HG03442 (cell line): ENCODE results near the gene GRK1.
"Not testable (repeated sequence)": the region's sequence is repeated elsewhere in the genome, so short reads cannot be mapped to it uniquely, and the experiment has no call there.

ENCODE experiments used
- ATAC-seq: cut with Tn5 transposase; IDR thresholded peaks from one replicate; pipeline ENCODE4 v1.9.1; 2021; ENCODE audit warnings: mild to moderate bottlenecking, moderate library complexity; ENCODE audit not compliant: unreplicated experiment

Gene GRK1

DNA sequence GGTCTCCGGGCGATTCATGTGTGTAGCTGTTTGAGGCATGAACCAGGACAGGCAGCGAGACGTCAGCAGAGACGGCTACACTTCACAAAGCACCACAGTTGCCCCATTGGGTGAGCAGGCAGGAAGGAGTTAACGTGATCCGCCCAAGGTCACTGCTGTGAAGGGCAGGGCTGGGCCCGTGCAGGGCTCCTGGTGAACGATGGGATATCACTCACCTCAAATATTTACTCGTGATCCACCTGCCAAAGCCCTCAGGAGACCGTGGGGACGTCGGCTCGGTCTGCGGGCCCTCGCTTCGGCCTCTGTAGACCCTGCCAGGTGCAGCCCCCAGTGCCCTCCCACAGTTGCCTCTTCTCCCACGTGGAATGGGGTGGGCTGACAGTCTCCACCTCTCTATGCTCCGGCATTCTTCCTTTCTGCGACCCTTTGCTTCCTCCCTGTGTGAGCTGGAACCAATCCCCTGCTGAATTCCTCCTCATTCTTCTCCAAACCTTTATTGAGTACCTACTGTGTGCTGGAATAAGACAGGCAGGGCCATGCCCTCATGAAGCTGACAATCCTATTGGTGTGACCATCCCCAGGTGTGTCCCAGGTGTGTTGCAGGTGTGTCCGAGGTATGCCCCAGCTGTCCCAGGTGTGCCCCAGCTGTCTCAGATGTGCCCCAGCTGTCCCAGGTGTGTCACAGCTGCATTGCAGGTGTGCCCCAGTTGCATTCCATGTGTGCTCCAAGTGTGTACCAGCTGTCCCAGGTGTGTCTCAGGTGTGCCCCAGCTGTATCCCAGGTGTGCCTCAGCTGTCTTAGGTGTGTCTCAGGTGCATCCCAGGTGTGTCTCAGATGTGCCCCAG lies 2.0 kb upstream of the GRK1 start:
- ATAC-seq: no peak

GRCh38 chr13:113665597-113666328 lies 1.3 kb upstream of the GRK1 start:
- no peak for ATAC-seq

- no peak for ATAC-seq
Measured at GRCh38 chr13:113666329-113666670, 719 bp upstream of the GRK1 start.

DNA sequence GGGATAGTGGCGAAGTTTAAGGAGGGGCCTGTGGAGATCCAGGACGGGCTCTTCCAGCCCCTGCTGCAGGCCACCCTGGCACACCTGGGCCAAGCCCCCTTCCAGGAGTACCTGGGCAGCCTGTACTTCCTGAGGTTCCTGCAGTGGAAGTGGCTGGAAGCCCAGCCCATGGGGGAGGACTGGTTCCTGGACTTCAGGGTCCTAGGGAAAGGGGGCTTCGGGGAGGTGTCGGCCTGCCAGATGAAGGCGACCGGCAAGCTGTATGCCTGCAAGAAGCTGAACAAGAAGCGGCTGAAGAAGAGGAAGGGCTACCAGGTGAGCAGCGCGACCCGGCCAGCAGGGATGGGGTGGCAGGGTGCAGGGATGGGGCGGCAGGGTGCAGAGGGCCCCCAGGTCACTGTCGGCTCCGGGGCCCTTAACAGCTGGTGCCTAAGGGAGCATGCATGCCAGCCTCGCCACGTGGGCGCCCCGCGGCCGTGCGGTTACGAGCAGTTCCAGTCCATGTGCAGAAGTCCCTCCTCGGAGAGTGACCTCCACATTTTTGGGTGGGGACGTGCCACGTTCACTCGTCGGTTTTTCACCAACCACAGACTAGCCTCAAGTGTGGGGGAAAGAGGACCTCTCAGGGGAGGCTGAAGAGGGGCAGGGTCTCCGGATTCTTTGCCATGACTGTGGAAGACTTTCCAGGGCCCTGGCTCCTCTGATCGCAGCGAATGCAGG lies 912 bp downstream of the GRK1 start:
- no peak for ATAC-seq

- no peak for ATAC-seq
Measured at GRCh38 chr13:113668491-113668971, 1.5 kb downstream of the GRK1 start.

DNA sequence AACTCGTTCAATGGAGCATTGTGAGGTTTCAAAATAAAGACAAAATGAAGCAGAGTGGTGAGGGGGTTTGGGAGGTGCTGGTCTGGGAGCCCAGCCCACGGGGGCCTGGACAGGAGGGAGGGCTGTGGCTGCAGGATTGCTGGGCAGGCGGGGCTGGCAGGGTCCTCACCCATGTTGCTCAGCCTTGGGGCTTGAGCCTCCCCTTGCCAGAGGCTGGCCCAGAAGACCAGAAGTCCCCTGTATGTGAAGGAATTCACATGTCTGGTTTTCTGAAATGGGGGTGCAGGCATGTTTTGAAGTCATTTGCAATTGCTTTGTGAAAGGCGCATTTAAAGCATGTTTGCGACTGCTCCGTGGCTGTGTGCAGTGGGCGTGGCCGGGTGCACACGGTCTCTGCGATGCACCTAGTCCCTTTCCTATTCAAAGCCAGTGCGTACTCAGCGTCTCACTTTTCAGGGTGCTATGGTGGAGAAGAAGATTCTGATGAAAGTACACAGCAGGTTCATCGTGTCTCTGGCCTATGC lies 2.3 kb downstream of the GRK1 start:
- ATAC-seq: no peak

DNA sequence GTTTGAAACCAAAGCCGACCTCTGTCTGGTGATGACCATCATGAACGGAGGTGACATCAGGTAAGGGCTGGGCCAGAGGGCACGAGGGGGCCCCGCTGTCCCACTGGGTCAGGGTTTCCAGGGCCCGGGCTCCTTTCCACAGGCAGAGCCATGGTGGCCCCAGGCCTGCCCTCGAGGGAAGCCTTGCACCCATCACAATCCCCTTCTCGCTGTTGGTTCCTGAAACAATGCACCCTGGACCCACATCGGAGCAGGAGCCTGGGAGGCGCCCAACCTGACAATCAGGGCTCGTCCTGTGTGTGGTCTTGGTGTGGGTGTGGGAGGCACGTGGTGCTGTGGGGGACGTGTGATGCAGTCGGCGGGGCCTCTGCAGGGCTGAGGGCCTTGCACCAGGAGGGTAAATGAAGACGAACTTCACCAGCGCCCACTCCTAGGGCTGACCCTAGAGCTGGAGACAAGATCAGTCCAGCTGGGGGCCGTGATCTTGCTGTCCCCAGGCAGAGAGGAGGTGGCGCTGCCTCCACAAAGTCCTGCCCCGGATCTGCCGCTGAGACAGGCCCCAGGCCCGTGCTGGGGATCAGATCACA lies 2.8 kb downstream of the GRK1 start:
- no peak for ATAC-seq

- no peak for ATAC-seq
Measured at GRCh38 chr13:113670541-113670940, 3.5 kb downstream of the GRK1 start.

GRCh38 chr13:113671066-113672001 lies 4.3 kb downstream of the GRK1 start:
- no peak for ATAC-seq

- no peak for ATAC-seq
Measured at GRCh38 chr13:113672002-113672651, 5.1 kb downstream of the GRK1 start.

DNA sequence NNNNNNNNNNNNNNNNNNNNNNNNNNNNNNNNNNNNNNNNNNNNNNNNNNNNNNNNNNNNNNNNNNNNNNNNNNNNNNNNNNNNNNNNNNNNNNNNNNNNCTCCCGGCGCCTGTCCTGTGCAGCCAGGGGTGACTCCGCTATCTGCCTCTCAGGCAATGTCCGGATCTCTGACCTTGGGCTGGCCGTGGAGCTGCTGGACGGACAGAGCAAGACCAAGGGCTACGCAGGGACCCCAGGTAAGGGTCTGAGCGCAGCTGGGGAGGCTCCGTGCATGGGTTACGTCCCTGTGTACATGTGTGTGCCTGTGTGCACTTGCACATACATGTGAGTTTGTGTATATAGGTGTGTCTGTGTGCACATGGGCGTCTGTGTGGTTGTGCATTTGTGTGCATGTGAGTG lies 55.9 kb downstream of the GRK1 start:
- ATAC-seq: no peak

GRCh38 chr13:113723410-113724015 lies 56.5 kb downstream of the GRK1 start:
- ATAC-seq: no peak

DNA sequence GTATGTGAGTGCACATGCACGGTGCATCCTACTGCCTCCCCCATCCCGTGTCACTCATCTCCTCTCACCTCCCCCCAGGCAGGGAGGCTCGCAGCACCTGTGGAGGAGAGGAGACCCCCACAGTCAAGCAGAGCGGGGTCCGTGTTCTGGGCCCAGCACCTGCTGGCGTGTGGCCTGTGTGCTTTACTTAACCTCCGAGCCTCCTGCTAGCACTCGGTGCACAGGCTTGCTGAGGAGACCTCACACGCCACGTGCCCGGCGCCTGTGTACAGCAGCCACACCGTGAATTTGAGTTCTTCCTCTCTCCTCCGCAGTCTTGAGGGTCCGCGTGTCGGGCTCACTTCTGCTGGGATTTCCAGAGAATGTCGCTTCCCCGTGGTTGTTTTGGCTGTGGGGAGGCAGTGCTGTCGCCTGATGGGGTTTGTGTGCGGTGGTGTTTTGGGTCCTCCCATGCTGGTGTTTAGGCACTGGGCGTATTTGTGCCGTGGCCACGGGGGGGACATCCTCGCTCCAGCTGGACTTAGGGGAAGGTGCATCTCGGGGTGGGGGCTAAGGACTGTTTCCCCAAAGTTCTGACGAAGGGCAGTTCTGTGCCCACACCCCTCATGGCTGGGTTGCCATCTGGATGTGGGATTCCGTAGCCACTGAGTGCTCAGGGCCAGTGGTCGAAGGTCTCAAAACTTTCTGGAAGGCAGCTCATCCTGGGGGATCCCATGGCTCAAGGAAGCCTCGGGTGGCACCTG lies 57.2 kb downstream of the GRK1 start:
- ATAC-seq: no peak

GRCh38 chr13:113724780-113725315 lies 57.8 kb downstream of the GRK1 start:
- ATAC-seq: peak; percentile 90

- not testable (repeated sequence) for ATAC-seq
Measured at GRCh38 chr13:113725329-113726105, 58.5 kb downstream of the GRK1 start.

- not testable (repeated sequence) for ATAC-seq
Measured at GRCh38 chr13:113726106-113726821, 59.2 kb downstream of the GRK1 start.
